Stomach smooth muscle (tissue), 2 donors: ENCODE measurements around the gene ZFYVE28.

Source experiments
- H3K27ac ChIP-seq: one replicate; pipeline ENCODE4 v1.7.0; 2013; ENCODE audit warnings: mild to moderate bottlenecking, low read length, inconsistent platforms
- H3K27me3 ChIP-seq, 2 donors: one replicate each; pipeline ENCODE4 v1.7.0; 2013; ENCODE audit warnings: low read length in 2 of 2; ENCODE audit not compliant: insufficient read depth in 2 of 2, control insufficient read depth in 1 of 2
- H3K36me3 ChIP-seq, 2 donors: one replicate each; pipeline ENCODE4 v1.7.0; 2013; ENCODE audit warnings: low read length in 2 of 2; ENCODE audit not compliant: control insufficient read depth in 2 of 2, insufficient read depth in 2 of 2
- H3K4me1 ChIP-seq: one replicate; pipeline ENCODE4 v1.7.0; 2013; ENCODE audit warnings: low read length; ENCODE audit not compliant: control insufficient read depth, insufficient read depth
- H3K4me3 ChIP-seq, 2 donors: one replicate each; pipeline ENCODE4 v1.7.0; 2013; ENCODE audit warnings: low read length in 2 of 2
- H3K9ac ChIP-seq, 2 donors: one replicate each; pipeline ENCODE4 v1.7.0; 2013; ENCODE audit warnings: low read length in 2 of 2, mild to moderate bottlenecking in 1 of 2
- H3K9me3 ChIP-seq, 2 donors: one replicate each; pipeline ENCODE4 v1.7.0; 2013; ENCODE audit warnings: low read length in 2 of 2; ENCODE audit not compliant: control insufficient read depth in 2 of 2
- donor health status: healthy.
- donor health status: Pancreatic carcinoma.

ZFYVE28 gene

DNA sequence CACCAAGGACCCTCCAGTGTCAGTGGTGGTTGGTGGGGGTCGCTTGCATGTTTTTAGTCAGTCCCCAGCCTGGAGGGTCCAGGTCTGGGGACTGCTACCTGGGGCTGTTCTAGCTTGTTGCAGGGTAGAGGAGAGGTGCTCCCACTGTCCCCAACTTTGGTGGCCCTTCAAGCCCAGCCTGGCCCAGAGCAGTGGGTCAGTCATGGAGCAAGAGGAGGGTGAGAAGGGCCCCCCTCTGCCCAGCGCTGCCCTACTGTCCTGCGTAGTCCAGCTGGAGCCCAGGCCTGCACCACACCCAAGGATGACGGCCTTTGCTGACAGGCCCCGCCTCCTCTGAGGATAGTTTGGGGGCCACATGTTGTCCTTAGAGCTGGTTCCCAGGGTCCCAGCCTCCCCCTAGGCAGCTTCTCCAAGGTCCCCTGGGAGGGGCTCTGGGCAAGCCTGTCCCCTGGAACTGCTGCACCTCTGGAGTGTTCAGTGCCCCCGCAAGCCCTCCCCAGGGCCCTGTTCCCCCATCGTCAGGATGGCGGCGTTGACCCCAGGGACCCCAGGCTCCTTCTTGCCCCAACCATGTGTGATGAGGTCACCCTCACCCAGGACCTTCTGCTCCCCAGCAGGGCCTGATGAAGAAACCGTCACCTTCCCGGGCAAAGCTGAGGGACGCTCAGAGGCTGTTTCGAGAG is 7.1 kb upstream of the ZFYVE28 start:
- Histone ChIP-seq H3K27me3 (peaks cover 25 to 31% of the 10 kb centered on the region in 2 donors), H3K9me3 (no peaks in the 10 kb centered on the region), H3K27ac (no peak overlapping the region), H3K36me3 (no peaks in the 10 kb centered on the region), H3K9ac (no peak overlapping the region), H3K4me1 (no peaks in the 10 kb centered on the region), H3K4me3 (no peak overlapping the region)

DNA sequence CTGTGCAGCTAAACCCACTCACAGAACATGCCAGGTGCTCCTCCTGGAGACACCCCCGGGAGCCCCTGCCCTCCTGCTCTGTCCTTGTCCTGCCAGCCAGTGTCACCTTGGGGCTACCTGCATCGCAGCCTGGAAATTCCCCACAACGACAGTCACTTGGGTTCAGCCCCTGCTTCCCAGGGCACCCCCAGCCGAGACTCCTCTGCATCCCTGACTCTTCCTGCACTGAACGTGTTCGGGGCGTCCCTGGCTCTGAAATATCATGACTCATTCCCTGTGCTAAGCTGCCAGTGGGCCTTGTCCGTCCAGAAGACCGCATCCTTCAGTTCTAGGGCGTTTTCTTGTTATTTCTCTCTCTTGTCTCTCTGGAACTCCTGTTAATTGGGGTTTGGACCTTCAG is 6.1 kb upstream of the ZFYVE28 start:
- Histone ChIP-seq H3K27me3 (peaks cover 34 to 38% of the 10 kb centered on the region in 2 donors), H3K9me3 (no peaks in the 10 kb centered on the region), H3K9ac (no peak overlapping the region), H3K4me3 (no peak overlapping the region), H3K27ac (no peak overlapping the region), H3K36me3 (no peaks in the 10 kb centered on the region), H3K4me1 (peaks cover under 1% of the 10 kb centered on the region)

DNA sequence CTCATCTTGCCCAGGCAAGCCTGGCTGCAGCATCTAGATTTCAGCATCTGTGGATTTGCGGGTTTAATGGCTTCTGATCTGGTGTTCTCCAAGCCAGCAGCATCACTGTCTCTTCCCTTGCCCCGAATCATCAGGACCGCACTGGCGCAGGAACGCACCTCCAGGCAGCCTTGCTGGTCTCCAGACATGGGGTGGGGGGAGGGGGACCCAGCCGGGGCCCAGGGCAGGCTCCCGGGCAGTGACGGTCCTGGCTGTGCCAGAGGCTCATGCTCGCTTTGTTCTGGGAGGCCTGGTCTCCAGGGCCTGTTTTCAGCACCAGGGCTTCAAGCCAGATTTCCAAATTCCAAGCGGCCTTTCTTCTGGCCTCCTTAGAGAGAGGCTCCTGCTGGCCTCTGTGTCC is 5.2 kb upstream of the ZFYVE28 start:
- Histone ChIP-seq H3K9ac (no peak overlapping the region), H3K4me1 (peaks cover 8% of the 10 kb centered on the region), H3K27me3 (peaks cover 35 to 42% of the 10 kb centered on the region in 2 donors), H3K27ac (no peak overlapping the region), H3K36me3 (no peaks in the 10 kb centered on the region), H3K4me3 (no peak overlapping the region), H3K9me3 (no peaks in the 10 kb centered on the region)

DNA sequence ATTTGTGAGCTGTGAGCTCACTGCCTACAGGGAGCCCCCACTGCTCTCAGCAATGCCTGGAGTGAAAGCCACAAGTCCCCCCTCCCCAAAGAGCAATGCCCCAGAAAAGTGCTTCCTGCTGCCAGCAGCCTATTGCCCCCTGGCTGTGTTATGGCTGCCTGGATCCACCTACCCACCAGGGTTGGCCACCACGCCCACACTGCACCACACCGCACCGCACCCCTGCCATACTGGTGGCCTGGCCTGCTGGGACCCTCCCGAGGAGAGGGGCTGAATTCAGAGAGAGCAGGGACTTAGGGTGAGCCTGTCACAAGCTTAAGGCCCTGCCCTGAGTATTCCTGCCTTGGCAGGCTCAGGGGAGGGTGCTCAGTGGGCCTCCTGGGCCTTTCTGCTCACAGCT is 4.6 kb upstream of the ZFYVE28 start:
- H3K27ac ChIP-seq: no peak overlapping the region
- H3K4me3 ChIP-seq: no peak overlapping the region
- peaks cover 9% of the 10 kb centered on the region for H3K4me1 ChIP-seq
- H3K9me3 ChIP-seq: no peaks in the 10 kb centered on the region
- no peak overlapping the region for H3K9ac ChIP-seq
- peaks cover 35 to 43% of the 10 kb centered on the region in 2 donors for H3K27me3 ChIP-seq
- no peaks in the 10 kb centered on the region for H3K36me3 ChIP-seq

DNA sequence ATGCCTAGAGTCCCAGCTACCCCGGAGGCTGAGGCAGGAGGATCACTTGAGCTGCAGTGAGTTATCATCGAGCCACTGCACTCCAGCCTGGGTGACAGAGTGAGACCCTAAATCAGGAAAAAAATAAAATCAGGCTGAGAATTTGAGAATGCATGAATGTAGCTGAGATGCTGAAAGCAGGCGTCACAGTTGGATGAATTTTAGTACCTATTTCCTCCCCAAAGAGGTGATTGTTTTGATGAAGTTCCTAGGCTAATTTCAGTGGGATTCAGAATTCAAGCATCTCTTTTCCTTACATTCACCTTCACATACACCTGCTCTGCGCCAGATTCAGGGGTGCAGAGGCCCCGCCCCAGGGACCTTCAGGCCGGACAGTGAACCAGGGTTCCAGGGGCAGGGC is 3.5 kb upstream of the ZFYVE28 start:
- no peaks in the 10 kb centered on the region for H3K36me3 ChIP-seq
- peaks cover 39 to 50% of the 10 kb centered on the region in 2 donors for H3K27me3 ChIP-seq
- H3K9ac ChIP-seq: no peak overlapping the region
- peaks cover 20% of the 10 kb centered on the region for H3K4me1 ChIP-seq
- no peak overlapping the region for H3K27ac ChIP-seq
- no peaks in the 10 kb centered on the region for H3K9me3 ChIP-seq
- no peak overlapping the region for H3K4me3 ChIP-seq

DNA sequence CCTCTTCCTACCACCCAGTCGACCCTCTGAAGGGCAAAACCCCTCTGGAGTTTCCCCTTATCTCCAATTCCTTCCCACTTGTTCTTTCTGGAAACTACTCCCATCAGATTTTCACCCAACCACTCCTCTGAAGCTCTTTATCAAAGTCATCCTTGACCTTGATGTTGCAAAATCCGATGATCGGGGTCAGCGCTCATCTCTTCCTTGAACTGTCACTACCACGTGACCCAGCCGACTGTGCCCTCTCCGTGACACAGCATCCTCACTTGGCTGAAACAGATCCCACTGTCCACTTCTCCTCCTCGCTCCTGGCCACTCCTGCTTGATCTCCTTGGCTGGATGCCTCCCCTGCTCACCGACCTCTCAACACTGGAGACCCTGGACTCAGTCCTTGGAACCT is 1.4 kb upstream of the ZFYVE28 start:
- H3K36me3 ChIP-seq: no peaks in the 10 kb centered on the region
- peaks cover 26% of the 10 kb centered on the region for H3K4me1 ChIP-seq
- H3K9ac ChIP-seq: no peak overlapping the region
- peak overlapping the region in 1 of 2 donors; percentile 78 for H3K4me3 ChIP-seq
- peaks cover 54 to 57% of the 10 kb centered on the region in 2 donors for H3K27me3 ChIP-seq
- no peaks in the 10 kb centered on the region for H3K9me3 ChIP-seq
- H3K27ac ChIP-seq: no peak overlapping the region

DNA sequence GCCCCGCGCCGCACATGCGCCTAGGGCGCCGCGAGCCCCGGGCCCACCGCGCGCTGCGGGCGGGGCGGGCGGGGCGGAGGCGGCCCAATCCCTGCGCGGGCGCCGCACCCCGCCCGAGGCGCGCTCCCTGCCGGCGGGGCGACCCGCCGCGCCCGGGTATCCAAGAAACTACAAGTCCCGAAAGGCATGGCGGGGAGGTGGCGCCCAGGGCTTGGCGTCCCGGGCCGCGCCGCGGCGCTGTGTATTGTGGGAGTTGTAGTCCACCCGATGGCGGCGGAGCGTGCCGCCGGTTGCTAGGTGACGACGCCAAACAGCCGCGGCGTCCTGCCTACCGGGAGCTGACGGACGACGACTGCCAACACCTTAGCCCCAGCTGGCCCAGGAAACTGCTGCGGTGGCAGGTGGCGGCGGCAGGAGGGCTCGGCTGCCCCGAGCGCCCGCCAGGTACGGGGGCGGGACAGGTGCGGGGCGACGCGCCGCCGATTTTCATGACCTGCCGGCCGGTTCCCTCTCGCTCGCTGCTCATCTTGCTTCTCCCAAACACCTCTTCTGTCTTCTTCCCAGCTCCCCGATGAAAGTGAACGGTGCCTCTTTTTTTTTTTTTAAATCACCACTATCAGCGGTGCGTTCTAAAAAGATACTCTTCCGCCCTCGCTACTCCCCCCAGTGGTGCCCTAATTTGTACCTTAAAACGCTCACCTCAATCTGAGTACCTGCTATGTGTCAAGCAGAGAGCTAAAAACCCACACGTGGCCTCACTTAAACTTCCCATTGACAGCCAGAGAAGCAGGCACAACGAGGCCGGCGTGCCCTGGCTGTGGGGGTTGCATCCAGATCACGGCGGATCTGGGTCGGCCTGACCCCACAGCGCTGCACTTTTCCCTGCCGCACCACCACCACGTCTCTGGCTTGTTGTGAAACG is 466 bp upstream of the ZFYVE28 start, which contains the start of gene CFAP99:
Gene CFAP99 (plus strand): TSS at position 306 of the 922 bp plus-strand sequence.
- peaks cover 29% of the 10 kb centered on the region for H3K4me1 ChIP-seq
- H3K9me3 ChIP-seq: no peaks in the 10 kb centered on the region
- H3K9ac ChIP-seq: peak within 1 kb of the TSS in 1 of 2 donors; percentile 29
- peak within 1 kb of the TSS; percentile 51 to 78 for H3K4me3 ChIP-seq
- no peak within 1 kb of the TSS for H3K27ac ChIP-seq
- no peaks in the 10 kb centered on the region for H3K36me3 ChIP-seq
- peaks cover 51 to 57% of the 10 kb centered on the region in 2 donors for H3K27me3 ChIP-seq

DNA sequence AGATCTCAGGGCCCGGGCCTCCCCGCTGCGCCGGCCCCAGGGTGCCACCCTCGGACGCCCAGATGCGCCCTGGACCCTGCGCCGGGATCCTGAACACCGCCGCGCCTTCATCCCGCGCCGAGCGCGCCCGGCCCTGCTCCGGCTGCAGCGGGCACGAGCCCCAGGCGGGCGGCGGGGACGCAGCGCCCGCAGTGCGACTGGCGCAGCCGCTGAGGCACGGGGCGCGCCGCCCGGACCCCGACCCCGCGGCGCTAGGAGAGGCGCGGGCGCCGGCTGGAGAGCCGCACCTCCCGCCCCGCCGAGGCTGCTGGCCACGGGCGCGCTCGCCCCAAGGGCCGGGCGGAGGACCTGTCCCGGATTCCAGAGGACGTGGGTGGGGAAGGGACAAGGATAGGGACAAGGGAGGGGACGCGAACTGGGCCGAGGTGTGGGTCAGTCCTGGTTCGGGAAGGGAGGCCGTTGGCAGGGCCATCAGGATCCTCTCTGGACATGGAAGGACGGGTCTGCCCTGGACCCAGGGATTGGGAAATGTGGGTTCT is 1.1 kb downstream of the ZFYVE28 start:
- H3K36me3 ChIP-seq: no peaks in the 10 kb centered on the region
- H3K9me3 ChIP-seq: no peaks in the 10 kb centered on the region
- no peak overlapping the region for H3K27ac ChIP-seq
- H3K4me1 ChIP-seq: peaks cover 43% of the 10 kb centered on the region
- no peak overlapping the region for H3K9ac ChIP-seq
- peaks cover 40 to 46% of the 10 kb centered on the region in 2 donors for H3K27me3 ChIP-seq
- H3K4me3 ChIP-seq: peak overlapping the region; percentile 51 to 78

DNA sequence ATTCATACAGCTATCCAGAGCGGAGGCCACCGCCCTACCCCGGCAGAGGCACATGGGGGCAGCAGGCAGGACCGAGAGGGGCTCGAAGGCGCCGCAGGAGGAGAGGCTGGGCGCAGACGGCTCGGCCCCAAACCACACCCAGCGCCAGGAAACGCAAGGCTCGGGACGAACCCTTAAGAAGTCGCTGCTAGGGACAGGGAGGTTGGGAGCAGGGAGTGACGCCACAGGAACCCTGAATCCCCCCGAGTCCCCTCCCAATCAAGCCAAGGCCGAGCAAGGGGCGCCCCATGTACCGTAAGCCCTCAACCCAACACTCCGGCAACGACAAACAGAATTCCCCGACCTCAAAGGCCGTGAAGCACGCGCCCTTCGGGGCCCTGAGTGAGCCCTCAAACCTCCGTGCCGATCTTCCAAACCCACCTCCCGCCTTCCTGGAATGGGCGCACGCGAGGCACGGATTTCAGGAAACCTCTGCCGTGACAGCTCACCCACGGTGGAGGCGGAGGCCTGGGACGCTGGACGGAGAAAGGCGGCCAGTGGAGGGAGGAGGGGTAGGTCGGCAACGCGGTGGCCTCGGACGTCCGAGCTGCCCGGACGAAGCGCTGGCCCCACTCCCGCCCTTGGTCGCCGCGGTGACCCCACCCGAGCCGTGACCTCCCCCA is 1.8 kb downstream of the ZFYVE28 start:
- no peaks in the 10 kb centered on the region for H3K36me3 ChIP-seq
- peak overlapping the region in 1 of 2 donors; percentile 78 for H3K4me3 ChIP-seq
- no peaks in the 10 kb centered on the region for H3K9me3 ChIP-seq
- H3K4me1 ChIP-seq: peaks cover 49% of the 10 kb centered on the region
- H3K9ac ChIP-seq: no peak overlapping the region
- H3K27ac ChIP-seq: no peak overlapping the region
- peaks cover 34 to 40% of the 10 kb centered on the region in 2 donors for H3K27me3 ChIP-seq

DNA sequence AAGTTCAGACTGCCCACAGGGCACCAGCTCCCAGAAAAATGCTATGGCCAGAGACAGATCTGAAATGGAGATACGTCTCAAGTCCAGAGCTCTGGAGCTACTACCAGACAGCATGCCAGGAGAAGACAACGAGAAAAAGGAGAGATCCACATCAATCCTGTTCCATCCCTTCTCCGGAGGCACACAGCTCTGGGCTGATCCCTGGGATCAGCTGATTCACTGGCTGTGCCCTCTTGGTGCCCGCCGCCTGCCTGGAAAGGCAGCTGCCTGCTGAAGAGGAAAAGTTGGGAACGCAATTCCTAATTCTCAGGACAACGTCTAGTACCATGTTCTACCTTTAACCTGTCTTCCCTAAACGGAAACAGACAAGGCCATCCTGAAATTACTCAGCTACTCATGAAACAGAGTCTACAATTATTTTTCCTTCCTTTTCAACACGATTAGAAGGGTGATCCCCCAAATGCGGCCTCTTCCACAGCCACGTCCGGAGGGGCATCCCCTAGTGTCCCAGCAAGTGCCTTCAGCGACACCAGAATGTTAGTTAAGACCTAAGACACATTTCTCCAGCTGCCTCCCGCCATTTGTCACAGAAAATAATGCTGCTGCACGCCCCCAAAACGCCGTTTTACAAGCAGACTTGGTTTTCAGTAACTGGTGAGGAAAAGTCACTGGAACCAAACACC is 2.4 kb downstream of the ZFYVE28 start:
- Histone ChIP-seq H3K4me1 (peaks cover 51% of the 10 kb centered on the region), H3K27ac (no peak overlapping the region), H3K9ac (no peak overlapping the region), H3K36me3 (no peaks in the 10 kb centered on the region), H3K9me3 (no peaks in the 10 kb centered on the region), H3K27me3 (peaks cover 32 to 36% of the 10 kb centered on the region in 2 donors), H3K4me3 (peak overlapping the region in 1 of 2 donors; percentile 78)
